Measurements from ENCODE around the gene TTBK1.

TTBK1 gene

DNA sequence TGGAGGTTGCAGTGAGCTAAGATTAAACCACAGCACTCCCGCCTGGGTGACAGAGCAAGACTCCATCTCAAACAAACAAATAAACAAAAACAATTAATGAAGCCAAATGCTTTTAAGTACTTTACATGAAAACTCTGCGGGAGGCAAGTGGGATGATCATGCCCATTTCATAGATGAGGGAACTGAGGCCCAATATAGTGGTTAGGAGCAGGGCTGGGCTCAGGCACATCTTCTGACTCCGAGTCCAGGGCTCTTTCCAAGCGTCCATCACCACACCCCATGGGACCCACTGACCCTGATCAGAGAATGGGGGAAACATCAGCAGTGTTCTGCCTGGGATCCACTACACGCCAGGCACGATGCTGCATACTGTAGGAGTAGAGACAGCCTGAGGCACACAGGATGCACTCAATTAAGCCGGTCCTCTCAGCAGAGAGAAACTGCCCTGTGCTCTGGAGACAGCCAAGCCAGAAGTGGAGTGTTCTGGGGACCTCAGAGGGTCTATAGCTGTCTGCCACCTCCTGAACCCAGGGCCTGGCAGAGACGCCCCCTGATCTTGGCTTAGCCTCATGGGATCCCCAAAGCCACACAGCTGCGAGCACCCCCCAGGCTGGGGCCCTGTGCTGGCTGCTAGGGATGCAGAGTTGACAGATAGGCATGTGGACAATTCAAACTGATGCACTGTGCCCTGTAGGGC lies 13.5 kb downstream of the TTBK1 start:
- DNase-seq, result no peak

DNA sequence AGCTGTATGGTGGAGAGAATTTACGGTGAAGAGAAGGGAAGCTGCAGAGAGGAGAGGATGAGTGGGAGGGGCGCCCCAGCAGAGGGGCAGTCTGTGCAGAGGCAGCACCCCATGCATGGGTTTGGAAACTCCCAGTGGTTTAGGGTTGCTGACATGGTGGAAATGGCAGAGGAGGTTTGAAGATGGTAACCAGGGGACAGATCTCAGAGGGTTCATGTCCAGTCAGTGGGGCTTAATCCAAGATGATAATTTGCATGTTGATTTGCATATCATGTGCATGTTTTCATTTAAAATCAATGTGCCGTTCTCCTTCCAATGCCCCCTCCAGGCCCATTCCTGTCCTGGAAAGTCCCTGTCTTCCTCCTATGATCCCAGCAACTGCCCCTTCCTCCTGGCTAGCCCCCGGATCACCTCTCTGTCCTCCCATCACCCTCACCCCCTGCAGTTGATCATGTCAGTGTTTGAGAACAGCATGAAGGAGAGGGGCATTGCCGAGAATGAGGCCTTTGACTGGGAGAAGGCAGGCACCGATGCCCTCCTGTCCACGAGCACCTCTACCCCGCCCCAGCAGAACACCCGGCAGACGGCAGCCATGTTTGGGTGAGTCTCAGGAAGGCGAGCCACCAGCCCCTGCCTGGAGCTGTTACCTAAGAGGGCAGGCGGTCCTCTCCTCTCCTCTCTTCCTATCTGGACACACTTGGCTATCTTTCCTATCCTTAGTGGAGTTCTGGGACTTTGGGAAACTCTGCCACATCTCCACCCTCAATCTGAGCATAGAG lies 14.3 kb downstream of the TTBK1 start:
- DNase-seq, result no peak

DNA sequence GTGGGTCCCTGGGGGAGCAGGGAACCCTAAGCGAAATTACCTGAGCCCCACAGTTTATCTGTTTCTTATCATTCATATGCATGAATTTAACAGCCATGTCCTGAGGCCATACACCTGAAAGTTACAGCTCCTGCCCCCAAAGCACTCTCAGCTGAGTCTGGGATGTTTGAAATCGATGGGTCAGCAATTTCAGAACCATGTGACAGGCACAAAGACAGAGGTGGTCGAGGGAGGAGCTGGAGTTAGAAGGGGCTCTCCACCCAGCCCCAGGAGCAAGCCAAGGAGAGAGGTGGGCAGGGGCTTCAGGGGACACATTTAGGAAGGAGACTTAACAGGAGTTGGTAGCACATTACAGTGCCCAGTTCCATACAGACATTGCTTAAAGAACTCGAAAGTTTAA lies 14.9 kb downstream of the TTBK1 start:
- no peak for DNase-seq

DNA sequence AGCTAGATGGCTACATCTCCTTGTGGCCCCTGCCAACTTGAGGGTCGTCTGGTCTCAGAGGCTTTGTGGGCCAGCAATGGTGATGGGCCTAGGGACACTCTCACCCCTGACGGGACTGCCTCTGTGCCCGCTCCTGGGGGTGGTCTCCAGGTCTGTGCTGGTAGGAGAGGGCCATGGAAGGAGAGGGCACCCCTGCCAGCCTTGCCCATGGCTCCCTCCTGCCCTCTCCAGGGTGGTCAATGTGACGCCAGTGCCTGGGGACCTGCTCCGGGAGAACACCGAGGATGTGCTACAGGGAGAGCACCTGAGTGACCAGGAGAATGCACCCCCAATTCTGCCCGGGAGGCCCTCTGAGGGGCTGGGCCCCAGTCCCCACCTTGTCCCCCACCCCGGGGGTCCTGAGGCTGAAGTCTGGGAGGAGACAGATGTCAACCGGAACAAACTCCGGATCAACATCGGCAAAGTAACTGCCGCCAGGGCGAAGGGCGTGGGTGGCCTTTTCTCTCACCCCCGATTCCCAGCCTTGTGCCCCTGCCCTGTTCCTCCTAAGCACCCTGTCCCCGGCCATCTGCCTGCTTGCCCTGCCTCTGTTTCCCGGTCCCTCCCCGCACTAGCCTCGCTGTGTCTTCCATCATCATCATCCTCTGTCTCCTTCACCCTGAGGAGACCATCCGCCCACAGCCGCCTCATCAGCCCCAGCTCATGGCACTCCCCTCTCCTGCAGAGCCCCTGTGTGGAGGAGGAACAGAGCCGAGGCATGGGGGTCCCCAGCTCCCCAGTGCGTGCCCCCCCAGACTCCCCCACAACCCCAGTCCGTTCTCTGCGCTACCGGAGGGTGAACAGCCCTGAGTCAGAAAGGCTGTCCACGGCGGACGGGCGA lies 15.8 kb downstream of the TTBK1 start:
- no peak for DNase-seq

DNA sequence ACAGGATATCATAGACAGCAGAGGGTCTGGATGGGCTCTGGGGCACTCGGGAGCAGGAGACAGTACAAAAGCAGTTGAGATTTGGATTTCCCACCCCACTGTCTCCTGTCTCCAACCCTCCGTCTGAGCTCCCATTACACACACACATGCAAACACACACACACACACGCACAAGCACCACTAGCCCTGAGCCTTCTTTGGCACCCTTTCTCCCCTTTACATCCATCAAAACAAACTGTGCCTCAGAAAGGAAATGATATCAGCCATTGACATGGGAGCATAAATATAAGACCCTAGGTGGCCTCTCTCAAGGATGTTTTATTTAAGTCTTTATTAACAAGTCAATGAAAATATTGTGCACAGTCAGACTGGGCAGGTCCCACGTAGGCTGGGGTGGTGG lies 17.5 kb downstream of the TTBK1 start:
- DNase-seq, result no peak

DNA sequence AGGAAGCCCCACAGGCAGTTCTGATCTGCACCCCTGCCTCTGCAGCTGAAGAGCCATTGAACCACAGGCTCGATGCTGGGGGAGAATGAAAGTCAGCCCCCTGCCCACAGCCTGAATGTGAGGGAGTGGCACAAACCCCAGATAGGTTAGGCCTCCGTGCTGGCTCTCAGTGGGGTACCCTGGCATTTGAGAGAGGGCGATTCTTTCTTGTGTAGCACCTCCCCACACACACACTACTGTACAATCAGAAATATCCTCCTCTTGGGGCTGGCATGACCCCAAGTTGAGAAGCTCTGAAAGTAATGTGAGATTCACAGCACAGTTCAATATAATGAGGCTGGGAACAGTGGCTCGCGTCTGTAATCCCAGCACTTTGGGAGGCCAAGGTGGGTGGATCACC lies 17.9 kb downstream of the TTBK1 start:
- no peak for DNase-seq

DNA sequence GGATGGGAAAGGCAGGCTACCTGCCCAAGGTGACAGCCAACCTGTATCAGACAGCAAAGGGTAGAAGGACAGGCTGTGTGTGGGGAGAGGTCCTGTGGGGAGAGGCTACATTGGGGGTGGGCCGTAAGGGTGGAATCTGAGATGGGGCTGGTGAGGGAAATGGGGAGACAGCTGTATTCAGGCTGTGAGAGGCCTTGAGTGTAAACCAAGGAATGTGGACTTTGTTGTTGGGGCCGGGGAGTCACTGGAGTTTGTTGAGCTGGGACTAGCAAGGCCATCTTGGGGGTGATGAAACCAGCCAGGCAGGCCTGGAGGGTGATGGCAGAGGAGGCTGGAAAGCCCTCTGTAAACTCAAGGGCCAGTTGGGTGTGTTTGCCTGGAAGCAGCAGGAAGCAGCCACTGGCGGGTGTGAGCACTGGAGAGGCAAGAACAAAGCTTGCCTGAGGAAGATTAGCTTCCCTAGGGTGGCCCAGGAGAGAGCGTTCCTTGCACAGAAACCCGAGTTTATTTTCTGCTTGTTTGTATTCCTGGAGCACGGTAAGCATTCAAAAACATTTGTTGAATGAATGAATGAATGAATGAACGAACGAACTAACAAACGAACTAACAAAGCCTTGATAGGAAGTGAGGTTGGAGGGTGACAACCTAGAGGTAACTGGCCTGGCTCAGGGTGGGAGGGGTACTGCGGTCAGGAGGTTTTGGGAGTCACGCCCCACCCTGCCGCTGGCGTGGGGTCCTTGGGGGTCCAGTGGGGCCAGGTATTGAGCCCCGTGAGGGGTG lies 18.9 kb downstream of the TTBK1 start:
- no peak for DNase-seq

DNA sequence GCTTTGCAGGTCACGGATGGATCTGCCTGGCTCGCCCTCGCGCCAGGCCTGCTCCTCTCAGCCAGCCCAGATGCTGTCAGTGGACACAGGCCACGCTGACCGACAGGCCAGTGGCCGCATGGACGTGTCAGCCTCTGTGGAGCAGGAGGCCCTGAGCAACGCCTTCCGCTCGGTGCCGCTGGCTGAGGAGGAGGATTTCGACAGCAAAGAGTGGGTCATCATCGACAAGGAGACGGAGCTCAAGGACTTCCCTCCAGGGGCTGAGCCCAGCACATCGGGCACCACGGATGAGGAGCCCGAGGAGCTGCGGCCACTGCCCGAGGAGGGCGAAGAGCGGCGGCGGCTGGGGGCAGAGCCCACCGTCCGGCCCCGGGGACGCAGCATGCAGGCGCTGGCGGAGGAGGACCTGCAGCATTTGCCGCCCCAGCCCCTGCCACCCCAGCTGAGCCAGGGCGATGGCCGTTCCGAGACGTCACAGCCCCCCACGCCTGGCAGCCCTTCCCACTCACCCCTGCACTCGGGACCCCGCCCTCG lies 19.6 kb downstream of the TTBK1 start:
- DNase-seq, result no peak

DNA sequence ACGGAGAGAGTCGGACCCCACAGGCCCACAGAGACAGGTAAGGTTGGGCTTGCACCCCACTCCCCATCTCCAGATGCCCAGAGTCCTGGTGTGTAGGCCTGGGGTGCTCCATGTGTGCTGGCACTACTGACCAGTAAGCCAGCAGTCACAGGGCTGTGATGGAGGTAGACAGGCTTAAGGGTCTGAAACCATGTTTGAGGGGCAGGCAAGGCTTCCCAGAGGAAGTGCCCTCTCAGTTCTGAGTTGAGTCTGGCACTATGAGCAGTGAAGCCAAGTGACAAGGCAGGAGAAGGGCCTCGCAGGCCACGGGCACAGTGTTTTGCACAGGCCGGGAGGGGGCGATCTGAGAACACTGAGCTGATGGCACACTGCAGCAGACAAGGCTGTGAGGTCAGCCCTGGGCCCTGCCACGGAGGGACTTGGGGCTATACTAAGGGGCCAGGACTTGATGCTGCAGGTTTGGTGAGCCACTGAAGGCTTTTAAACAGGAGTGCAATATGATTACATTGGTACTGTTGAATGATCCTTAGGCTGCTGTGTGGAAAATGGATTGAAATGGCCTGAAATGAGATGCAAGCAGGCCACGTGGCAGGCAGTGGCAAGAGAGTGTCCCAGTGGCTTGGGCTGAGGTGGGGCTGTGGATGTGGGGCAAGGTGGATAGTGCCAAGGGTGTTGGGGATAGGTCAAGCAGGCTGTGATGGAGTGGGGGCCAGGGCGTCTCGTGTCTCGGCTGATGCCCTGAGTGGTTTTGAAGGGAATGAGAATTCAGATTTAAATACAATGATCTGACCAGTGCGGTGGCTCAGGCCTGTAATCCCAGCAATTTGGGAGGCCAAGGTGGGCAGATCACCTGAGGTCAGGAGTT lies 20.3 kb downstream of the TTBK1 start:
- DNase-seq, result peak; percentile 78 to 80

DNA sequence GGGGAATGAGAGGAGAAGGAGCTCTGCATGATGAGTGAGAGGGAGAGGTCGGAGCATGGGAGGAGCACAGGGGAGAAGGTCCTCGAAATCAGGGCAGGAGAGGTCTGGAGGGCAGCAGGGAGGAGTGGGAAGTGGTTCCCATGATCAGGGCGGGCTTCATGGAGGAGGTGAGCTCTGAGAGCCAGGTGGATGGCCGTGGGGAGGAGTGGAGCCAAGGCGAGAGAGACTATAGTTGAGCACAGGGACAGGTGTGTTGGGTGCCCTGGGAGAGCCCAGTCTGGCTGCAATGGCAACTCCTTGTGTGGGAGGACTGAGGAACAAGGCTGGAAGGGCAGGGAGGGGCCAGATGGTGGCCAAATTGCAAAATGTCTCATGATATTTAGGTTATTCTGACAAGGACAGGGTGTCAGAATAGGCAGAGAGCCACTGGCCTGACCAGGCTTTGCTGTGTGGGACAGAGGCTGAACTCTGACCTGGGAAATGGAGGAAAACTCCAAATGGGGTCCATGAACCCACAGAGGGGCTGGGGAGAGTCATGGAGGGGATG lies 21.4 kb downstream of the TTBK1 start:
- DNase-seq, result no peak

DNA sequence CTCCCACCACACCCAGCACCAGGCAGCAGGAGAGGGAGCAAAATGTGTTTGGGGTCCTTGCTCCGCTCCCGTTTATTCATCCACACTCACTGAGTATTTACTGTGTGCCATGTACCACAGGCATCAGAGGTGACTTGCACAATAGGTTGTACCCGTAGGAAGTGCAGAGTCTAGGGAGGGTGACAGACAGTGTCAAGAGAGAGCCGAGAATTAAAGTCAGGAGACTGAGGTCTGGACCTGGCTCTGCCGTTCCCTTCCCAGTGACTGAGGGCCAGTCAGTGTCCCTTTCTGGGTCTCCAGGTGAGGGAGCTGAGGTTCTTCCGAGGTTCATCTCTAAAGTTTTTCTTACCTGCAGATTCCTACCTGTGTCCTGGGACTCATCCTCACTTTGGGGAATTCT lies 22.3 kb downstream of the TTBK1 start:
- no peak for DNase-seq

DNA sequence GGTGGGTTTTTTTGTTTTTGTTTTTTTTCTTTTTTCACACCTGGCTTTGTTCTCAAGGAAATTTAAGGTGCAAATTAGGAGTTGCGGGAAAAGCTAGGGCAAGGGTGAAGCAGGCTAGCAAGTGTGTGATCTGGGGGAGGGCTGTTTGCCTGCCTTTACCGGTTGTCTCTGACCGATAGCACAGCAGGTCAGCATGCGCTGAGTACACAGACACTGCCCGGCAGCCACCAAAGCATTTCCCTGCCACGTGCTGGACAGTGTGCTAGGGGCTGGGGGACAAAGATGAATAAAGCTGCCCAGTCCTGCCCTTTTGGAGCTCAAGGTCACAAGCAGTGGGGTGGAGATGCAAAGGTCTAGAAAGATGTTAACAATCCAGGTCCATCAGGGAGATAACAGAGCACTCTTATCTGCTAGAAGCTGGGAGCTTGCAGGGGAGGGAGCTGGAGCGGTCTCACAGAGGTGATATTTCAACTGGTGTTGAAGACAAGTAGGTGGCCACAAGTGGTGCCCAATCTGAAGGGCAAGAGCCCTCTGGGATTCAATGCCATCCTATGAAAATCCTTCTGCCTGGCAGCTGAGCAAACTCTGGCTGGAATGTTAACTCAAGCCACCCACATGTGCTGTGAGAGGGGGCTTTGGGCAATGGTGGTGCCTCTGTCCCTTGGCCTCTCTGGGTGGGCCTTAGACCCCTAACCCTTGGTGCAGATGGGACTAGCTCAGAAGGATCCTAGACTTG lies 24.5 kb downstream of the TTBK1 start:
- DNase-seq, result no peak

DNA sequence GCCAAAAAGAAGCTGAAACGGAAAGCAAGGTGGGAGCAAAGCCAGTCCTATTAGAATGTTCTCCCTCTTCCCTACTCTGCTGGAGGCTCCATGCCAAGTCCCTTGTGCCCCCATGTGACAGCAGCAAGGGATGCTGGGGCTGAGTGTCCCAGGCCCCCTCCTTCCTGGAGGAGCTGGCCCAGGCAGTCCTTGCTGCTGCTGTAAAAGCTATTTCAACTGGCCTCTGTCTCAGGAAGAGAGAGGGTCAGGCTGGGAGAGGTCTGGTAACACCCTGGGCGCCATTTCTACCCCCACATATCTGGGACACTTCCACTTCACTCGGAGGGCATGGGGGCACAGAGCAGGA lies 25.0 kb downstream of the TTBK1 start:
- no peak for DNase-seq

DNA sequence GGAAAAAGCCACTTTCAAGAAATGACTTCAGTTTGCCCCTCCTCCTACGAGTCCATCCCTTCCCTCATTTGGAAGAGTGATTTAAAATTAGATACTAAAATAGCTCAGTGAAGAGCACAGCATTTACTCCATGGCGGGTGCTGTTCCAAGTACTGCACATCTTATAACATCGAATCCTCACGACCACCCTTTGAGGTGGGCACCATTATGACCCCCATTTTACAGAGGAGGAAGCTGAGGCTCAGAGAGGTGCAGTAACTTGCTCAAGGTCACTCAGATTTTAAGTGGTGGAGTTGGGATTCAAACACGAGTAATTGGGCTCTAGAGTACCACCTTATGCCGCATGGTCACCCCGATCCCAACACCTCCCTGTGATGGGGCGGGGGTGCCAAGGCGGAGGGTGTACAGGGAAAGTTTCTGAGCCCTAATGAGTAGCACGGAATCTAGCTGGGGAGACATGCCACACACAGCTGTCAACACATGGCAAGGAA lies 25.5 kb downstream of the TTBK1 start:
- DNase-seq, result no peak

DNA sequence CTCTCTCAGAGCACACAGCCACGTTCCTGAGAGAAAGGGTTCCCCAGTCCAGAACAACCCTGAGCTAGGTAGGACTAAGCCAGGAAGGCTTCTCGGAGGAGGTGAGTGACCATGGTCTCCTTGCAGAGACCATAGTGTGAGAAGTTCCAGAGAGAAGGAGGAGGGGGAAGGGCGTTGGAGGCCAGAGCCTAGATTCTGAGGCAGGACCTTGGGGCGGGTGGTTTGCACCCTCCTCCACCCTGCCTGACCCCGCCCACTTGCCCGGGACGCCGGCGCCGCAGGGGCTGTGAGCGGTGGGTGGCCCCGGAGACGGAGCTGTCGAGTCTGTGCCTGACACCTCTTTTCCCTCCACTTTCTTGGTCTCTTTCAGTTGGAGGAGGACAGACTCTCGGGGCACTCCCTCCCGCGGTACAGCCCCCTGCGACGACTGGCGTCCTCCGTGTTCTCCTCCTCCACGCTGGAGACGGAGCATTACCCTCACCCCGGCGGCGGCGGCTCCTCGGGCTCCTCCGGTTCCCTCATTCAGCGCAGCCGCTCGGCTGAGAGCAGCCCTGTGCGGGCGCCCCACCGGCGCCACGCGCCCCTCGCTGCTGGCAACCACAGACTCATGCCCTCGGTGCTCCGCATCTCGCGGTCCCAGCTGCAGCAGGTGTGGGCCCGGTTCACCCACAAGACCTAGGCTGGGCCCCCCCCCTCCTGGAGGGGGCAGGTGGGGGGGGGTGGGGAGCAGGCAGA lies 26.2 kb downstream of the TTBK1 start:
- DNase-seq, result peak; percentile 24 to 43

DNA sequence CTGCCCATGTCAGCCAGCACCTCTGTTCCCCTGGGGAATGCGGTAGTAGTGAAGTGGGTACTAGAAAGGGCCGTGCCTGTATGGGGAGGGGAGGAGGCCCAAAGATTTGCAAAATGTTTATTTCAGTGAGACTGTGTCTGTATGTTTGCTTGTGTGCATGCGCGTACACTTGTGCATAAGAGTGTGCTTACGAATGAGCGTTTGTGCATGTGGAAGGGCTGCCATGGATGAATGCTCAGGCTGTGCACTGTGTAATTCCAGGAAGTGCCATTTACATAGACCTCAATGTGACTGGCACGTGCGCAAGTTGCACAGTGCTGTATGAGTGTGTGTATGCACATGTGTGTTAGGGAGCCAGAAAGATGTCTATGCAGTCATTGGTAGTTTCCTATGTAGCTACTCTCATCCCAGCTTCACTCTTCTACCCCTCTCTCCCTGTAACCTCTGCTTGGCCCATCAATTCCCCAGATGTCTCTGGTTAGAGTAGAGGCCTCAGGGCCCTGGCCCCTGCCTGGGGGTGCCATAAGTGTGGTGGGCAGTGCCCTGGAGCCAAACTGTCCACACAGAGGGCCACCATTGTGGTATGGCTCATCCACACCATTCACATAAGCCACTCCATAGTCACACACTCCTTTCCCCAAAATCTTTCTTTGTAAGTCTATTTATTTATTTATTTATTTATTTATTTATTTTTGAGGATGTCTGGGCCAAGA lies 28.0 kb downstream of the TTBK1 start:
- DNase-seq, result peak in 1 of 2 donors; percentile 30

DNA sequence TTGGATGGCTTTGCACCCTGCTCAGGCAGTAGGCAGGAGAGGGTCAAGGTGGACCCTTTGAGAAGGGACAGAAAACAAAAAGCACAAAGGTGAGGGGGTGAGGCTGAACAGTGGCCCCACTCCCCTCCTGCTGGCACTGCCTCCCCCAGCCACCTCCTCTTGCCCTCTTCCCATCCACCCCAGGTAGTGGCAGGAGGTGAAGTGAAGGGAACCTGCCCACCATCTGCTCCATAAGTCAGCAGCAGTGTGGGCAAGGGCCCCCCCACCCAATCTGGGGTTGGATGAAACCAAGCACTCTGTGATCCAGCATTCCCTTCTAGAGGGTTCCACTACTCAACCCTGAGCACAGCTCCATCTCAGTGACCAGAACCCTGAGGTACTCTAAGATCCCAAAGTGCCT lies 28.7 kb downstream of the TTBK1 start:
- no peak for DNase-seq

DNA sequence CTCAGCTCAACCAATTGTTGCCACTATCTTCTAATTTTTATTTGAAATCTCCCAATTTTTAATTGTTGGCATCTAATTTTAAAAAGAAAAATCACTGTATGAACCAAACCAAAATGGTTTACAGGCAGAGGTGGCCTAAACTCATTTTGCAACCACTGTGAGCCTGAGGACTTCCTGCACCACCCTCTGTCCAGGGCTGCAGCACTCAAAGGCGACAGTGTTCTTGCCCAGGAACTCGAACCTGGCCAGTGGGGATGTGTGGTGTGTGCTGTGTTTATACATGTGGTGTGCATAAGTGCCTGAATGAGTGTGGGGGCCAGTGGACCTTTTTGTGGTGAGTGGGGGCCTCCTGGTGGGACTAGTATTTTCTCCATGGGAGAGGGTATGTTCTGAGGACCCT lies 30.4 kb downstream of the TTBK1 start:
- DNase-seq, result no peak
